T-helper 2 cell (primary cell): ENCODE measurements around the gene SOD3.

Experiments
- DNase-seq, 5 experiments: peaks; one replicate each; pipeline versions ENCODE4 v3.0.0 to v3.0.0-alpha.2; 2012 to 2022

The SOD3 gene

DNA sequence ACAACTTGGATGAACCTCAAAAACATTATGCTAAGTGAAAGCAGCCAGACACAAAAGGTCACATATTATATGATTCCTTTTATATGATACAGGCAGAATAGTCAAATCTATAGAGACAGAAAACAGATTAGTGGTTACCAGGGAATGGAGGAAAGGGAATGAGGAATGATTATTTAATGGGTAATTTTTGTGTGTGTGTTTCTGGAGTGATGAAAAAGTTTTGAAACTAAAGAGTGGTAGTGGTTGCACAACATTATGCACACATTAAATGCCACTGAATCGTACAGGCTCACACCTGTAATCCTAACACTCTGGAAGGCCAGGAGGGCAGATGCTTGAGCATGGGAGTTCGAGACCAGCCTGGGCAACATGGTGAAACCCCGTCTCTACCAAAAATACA lies 19.6 kb upstream of the SOD3 start:
- no peak for DNase-seq

DNA sequence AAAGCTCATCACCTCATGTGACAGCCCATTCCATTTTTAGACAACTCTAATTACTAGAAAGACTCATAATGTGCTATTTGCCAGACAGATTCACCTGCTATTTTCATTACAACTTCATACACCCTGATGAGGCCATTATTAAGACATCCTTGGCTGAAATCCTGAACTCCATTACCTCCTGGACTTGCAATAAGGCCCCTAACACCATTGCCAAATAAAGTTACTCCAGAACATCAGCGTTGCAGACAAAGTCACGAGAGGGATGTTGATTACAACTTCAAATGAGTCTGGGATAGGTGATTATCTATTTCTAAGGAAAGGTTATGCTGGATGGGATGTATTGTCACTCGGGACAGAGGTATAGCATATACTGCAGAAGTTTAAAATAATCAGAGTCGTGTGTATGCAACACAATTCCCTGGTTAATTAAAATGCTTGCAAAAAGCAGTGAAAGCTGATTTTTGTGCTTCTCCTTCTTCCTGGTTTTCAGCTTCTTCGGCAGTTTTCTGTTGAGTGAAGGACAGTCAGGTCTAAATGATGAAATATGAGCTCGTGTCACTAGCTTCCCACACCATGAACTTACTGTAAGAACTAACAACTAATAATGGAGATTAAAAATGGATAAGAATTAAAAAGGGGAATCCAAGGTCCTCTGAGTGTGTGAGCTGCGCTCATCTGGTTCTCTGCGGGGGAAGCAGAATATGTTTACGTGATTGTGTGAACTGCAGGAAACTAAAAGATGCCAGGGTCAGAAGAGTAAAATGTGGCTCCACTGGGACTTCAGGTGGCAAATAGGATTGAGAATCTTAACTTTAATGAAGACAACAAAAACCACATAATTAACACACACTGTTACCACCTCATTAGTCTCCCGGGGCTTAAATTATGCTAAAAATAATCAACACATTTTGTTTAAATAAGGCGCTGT lies 17.6 kb upstream of the SOD3 start:
- no peak for DNase-seq

DNA sequence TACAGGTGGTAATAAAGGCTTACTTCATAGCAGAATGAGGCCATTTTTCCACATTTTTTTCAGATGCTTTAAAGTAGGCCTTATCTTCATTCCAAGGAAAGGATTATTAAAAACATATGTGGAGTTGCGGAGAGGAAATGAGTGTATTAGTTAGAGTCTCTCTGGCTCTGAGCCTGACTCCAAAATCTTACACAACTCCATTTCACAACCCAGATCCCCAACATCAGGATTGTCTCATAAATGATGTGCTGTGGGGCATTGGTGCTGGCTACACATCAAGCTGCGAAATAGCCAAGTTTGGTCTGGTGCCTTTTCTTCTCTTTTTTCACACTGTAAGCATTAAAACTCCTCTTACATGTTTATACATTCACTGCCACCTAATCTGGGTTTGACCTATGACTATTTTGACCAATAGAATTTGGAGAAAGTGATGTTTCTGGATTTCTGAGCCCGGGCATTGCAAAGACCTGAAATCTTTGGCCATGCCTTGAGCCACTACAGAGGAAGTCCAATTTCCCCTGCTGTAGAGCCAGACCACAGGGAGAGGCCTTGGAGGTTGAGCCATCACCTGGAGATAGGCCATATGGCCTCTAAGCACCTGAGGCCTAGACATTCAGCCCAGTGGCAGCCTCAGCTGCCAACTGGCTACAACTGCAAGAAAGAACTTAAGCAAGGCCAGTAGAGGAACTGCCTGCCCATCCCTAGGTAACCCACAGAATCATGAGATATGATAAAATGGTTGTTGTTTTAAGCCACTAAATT lies 16.7 kb upstream of the SOD3 start:
- no peak for DNase-seq

DNA sequence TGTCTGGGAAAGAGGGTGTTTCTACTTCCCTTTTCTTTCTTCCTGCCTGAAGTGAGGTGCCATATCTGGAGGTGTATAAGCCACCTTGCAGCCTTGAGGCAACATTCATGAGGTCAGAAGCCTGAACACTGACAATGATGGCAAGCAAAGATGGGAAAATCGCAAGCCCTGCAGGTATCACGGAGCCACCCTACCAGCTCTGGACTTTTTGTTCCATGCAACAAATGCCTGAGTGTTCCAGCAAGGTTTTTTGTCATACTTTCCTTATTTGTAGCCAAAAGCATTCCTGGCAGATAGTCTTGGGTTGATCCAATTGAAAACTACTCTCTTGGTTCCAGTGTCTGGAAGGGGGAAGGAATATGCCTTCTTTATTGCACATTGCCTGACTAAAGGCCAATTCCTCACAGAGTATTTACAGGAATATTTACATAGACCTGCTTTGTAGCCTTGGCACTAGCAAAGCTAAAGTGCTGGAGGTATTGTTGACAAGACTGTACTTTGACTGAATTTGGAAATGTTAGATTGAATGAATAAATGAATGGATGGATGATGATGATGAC lies 14.4 kb upstream of the SOD3 start:
- no peak for DNase-seq

- no peak for DNase-seq
Observed at GRCh38 chr4:24781999-24782745, 13.2 kb upstream of the SOD3 start.

- no peak for DNase-seq
Observed at GRCh38 chr4:24783506-24783905, 11.9 kb upstream of the SOD3 start.

DNA sequence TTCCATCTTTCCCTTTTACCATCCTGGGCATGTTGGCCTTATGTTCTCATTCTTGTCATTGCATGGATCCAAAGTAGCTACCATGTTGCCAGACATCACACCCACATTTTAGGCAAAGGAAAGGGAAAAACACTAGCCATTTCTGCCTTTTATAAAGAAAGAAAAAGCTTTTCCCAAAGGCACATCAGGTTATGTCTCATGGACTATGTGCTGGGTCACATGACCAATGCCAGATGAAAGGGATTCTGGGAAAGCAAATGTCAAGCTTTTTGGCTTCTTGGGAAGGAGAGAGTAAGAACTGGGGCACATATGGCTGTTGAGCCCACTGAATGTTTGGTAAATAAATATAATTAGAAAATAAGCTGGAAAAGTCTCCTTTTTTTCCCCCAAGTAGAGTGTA lies 4.3 kb upstream of the SOD3 start:
- no peak for DNase-seq

- no peak for DNase-seq
Observed at GRCh38 chr4:24792552-24792951, 2.8 kb upstream of the SOD3 start.

- DNase-seq = no peak
Observed at GRCh38 chr4:24793219-24794005, 2.0 kb upstream of the SOD3 start.

- DNase-seq = no peak
Observed at GRCh38 chr4:24794051-24794450, 1.3 kb upstream of the SOD3 start.

DNA sequence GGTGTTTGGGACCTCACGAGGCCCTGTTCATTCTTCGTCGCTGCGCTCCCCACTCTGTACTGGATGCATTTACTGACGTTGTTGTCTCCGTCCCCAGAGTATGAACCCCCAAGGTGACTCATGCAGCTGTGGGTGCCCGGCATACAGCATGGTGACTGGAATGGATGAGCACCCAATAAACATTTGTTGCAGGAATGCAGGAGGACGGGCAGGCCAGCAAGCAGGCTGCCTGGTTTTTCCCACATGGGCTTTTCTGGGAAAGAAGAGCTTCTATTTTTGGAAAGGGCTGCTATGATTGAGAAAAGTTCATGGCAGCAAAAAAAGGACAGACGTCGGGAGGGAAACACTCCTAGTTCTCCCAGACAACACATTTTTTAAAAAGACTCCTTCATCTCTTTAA lies 893 bp upstream of the SOD3 start:
- DNase-seq = no peak

DNA sequence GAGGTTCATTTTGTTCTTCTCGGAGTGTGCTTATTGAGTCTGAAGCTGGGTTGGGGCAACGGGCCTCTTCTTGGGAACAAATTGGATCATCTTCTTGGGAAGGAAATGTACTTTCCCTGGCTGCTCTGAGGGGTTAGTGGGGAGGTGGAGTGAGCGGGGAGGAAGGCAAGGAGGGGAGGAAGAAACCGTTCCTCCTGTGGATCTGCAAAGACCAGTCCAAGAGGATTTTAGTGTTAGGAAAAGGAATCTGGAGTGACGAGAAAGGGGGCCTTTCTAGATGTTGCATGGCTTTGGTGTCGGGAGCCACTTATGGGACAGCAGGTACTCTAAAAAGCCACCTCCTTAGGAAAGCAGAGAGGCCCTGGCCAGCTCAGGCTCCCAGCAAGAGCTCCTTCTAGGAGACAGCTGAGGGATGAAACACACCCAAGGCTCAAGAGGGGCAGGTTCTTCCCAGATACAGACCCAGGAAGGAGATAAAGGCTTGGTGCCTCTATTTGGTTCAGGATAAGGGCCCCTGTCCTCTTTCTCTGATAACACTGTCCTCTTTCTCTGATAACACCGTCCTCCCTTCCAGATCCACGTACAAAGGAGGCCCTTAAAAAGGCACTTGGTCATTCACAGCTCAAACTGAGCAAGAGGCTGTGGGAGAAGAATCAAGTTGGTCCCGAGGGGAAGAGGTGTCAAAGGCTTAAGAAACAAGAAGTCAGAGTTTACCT lies 451 bp downstream of the SOD3 start:
- DNase-seq = no peak

GRCh38 chr4:24796620-24797019 lies 1.2 kb downstream of the SOD3 start:
- no peak for DNase-seq

DNA sequence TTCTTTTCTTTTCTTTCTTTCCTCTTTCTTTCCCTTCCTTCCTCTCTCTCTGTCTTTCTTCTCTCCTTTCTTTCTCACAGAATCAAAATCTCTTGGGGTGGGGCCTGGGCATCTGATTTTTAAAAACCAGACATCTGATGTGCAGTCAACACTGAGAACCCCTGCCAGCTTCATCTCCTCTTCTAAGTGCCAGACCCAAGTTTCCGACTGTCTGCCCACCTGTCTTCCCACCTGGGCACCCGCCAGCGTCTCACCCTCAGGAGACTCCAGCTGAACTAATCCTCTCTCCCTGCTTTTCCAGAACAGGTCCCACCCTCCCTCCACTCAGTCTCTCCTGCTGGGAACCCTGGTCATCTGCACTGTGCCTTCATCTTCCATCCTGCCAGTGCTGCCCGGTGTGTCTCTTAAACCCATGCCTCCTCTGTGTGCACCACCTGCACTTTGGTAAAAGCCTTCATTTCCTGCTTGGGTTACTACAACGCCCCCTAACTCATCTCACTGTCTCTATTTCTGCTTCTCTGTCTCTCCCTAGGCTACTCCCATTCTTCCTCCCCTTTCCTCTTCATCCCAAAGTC lies 2.8 kb downstream of the SOD3 start:
- DNase-seq = no peak

DNA sequence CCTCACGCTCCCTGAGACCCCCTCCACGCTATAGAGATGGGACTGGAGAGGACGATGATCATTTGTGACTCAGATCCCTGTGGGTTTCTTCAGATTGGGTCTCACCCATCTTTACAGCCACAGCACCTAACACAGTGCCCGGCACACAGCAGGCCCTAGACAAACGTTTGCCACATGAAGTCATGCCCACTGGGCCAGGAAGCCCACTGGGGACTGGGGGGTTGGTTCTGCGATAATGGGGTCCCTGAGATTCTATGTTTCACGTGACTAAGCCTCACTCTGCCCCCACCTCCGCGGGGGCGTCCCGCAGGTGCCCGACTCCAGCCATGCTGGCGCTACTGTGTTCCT lies 3.8 kb downstream of the SOD3 start:
- no peak for DNase-seq

- DNase-seq = no peak
Observed at GRCh38 chr4:24799544-24800324, 4.4 kb downstream of the SOD3 start.

GRCh38 chr4:24800325-24800895 lies 5.0 kb downstream of the SOD3 start:
- no peak for DNase-seq

DNA sequence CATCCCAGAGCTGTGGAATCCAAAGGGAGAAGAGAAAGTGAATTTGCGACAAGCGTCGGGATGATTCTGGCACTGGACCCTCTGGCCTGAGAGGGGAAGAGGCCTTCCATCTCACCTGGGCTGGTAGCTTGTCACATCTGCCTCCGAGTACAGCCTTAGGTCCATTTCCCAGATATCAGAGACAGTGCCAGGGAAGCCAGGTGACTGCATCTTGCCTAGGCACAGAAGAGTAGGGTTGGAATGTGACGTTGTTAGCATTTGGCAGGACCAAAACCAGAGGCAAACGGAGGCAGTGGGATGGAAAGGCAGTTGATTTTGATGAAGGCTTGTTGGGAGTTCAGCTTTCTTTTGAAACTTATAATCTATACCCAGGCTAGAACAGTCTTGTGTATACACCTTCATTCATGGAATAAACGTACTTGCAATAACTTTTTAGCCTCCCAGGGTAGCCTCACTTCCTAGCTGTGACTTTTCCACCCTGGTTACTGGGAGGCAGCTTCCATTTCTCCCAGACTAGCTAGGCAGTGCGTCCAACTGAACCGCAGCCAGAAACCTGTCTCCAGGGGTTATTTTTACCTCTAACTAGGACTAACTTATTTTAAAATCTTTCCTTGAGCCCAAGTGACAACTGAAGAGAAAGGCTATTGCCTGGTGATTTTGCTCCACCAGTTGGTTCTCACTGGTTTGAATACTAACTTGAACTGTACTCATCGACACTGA lies 5.9 kb downstream of the SOD3 start:
- DNase-seq = no peak

GRCh38 chr4:24802648-24803047 lies 7.3 kb downstream of the SOD3 start:
- DNase-seq = no peak
